GM21529 (cell line): ENCODE measurements around the gene RIC3.

ENCODE experiments used
- ATAC-seq: cut with Tn5 transposase; IDR thresholded peaks from one replicate; pipeline ENCODE4 v1.9.1; 2021; ENCODE audit not compliant: unreplicated experiment

The RIC3 gene

DNA sequence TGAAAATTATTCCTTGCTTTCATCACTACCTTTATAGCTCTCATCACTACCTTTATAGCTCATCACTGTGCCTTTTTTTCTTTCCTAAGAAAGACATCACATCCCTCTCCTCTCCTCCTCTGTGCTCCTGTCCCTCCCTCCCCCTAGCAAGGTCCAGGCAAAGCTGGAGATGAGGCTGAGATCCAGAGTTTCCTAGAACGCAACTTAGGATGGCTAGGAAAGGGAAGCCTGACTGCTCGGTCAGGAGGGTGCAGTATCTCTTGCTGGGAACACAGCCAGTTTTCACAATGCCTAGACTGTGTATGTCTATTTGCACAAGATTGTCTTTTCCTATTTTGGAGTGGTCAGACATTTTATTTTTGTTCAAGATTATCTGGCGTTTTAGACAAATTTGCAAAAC is 63.2 kb downstream of the RIC3 start:
- no peak for ATAC-seq

DNA sequence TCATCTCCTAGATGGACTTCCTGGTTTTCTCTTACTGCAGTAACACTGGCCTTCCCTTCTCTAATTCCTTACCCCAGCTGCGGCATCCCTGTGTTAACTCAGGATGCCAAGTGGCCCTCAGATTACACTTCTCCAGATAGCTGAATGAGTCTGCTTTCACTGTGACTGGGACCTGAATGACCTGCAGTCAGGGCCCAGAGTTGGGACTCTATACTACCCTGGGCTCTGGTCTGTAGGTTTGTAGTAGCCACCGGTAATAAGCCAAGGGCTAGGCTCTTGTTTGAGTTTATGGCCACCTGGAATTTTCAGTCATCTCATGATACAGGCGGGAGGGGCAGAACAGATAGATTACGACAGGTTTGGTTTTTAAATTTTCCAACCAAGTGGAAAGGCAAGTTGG is 63.7 kb downstream of the RIC3 start:
- no peak for ATAC-seq

DNA sequence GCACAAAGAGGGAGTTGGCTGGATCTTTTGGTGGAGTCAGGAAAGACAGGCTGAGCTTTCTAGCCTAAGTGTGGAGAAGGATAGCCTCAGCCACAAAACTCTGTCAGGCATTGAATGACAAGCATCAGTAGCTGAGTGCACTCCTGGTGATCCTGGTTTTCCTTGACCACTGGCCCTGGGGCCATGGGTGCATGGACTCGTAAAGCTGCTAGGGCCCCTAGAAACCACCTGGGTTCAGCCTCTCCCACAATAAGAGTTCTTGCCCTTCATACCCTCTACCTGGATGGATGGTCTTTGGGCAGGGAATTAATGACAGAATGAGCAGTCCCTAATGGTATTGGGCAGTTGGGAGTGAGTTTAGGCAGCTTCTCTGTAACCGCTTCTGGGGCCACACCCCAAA is 64.9 kb downstream of the RIC3 start:
- no peak for ATAC-seq

DNA sequence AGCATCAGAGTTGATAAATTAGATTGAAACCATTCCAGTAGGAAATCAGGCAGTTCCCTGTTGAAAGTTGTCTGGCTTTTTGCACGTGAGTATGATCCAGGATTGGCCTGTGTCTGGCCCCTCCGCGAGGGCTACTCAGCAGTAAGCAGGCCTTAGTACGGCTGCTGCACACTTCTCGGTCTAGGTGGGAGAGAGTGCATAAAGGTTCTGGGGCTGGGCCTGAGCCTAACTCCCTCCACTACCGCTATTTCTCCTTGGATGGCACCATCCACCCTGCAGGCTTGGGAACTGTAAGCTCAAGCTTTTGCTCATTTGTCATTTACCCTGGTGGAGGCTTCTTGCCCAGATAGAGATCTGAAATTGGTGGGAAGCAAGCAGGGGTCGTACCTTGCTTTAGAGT is 65.9 kb downstream of the RIC3 start:
- ATAC-seq = no peak

DNA sequence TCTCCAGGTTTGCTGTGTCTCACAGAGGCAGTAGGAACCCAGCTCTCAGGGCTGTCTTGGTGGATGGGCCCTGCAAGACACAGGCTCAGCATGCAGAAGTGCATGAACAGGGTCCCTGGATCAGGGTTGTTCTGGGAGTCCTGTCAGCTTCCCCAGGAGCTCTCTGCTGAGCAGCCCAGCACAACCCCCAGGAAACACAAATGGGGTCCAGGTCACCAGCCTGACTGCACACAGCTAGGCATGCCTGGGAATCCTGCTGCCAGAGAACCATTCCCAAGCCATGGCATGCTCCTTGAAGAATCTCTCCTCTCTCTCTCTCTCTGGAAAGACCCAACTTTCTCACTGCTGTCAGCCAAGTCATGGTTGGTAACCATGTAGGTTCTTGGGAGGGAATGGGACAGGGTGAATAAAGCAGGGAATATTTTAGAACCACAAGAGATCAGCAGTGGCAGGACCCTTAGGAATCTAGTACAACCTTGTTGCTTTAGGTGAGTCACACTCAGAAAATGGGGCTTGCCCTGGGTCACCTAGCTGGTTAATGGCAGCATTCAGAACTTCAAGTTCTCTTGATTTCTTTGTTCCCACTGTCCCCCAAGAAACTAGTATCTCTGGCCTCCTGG is 66.4 kb downstream of the RIC3 start:
- no peak for ATAC-seq

DNA sequence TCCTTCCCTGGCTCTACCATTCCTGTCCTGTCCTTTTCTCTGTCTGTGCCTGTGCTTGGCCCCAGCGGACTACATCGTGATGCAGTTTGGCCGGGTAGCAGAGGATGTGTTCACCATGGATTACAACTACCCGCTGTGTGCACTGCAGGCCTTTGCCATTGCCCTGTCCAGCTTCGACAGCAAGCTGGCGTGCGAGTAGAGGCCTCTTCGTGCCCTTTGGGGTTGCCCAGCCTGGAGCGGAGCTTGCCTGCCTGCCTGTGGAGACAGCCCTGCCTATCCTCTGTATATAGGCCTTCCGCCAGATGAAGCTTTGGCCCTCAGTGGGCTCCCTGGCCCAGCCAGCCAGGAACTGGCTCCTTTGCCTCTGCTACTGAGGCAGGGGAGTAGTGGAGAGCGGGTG is 67.4 kb downstream of the RIC3 start:
- no peak for ATAC-seq

DNA sequence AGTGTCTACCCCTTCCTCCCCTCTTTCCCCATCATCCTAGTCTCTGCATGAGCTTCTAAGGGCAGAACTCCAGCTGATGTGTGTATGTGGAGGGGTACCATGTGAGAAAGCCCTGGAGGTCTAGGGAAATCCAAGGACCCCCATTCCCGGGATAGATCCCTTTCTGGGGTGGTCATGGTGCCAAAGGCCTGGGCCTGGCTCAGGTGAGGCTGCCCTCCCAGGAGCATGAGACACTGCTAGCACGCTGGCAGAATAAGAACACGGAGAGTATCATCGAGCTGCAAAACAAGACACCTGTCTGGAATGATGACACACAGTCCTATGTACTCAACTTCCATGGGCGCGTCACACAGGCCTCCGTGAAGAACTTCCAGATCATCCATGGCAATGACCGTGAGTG is 68.2 kb downstream of the RIC3 start:
- no peak for ATAC-seq

DNA sequence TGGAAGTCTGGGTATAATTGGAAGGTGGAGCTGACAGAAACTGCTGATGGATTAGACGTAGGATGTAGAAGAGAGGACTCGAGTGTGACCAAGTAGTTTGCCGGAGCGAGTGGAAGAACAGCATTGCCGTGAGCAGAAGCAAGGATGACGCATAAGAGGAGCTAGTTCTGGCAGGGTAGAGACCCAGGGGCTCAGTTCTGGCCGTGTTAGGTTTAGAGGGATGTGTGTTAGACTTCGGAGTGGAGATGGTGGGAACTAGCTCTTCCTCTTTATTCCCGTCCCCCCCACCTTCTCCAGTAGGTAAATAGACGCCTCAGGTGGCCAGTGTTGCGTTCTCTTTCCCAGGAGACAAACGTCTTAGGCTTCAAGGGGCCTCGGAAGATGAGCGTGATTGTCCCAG is 68.7 kb downstream of the RIC3 start:
- no peak for ATAC-seq

DNA sequence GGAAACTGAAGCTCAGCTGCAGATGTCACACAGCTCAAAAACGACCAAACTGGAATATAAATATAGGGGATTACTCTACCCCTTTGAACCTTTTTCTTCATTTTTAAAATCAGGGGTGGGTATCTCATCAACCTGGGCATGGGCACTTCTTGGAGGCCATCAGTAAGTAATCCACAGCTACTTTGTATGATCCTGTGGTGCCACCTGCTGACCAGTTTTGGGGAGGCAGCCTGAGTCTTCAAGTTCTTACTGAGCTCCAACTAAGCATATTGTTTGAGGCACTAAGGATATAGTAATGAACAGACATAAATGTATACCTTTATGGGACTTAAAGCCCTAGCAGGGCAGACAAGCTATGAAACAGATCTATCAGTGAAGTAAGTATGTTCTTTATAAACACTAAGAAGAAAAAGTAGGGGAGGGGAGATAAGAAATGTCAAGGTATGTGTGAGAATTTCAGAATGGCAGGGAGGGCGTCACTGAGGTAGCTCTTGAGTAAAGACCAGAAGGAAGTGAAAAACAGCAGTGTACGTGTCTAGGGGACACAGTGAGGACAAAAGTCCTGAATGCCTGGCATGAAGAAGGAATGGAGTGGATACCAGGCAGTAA is 69.4 kb downstream of the RIC3 start:
- peak; percentile 80 for ATAC-seq

DNA sequence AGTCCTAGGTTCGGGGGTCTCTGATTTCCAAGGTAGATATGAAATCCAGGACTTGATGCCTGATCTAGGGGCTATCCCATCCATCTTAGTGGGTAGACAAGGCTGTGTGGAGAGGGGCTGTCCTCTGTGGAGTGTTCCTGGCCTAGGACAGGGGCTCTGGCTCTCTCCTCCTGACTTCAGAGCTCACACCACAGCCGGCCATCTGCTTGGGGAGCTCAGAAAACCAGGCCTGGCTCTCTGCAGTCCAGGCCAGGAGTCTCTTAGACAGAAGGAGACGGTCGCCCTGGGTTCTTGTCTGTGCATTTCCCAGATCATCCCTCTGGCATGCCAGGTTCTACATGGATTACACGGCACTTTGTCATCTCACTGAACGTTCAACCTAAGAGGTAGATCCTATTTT is 69.9 kb downstream of the RIC3 start:
- no peak for ATAC-seq

DNA sequence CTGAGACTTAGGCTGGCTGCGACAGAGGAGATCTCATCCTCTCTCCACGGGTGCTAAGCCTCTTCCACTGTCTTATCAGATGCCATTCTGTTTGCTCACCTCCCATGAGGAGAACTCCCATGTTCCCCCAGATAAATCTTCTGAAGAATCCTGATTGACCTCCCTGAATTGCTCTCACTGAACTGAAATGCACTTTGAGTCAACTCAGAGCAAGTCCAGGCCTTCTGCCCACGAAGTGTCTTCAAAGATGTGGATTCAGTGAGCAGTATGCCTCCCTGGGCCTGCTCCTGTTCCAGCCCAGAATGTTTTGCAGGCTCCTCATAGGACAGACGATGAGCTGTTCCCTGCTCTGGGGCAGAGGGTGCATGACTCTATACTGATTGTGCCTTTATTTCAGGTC is 70.5 kb downstream of the RIC3 start:
- ATAC-seq = no peak

DNA sequence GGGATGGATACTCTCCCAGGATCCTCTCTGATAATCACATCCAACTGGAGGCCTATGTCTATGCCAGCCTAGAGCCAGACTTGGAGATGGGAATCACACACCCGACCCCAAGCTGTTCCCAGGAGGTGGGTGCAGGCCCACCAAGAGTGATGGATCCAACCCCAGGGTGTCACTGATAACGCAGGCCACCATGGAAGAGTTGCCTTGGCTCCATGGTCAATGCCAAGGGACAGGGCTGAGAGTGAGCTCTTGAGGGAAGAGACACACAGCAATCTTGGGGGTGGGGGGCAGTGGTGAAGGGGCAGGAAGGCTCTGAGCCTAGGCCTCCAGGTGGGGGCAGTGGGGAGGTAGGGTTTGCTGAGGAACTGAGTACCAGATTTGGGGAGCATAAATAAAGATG is 70.9 kb downstream of the RIC3 start:
- ATAC-seq = no peak

DNA sequence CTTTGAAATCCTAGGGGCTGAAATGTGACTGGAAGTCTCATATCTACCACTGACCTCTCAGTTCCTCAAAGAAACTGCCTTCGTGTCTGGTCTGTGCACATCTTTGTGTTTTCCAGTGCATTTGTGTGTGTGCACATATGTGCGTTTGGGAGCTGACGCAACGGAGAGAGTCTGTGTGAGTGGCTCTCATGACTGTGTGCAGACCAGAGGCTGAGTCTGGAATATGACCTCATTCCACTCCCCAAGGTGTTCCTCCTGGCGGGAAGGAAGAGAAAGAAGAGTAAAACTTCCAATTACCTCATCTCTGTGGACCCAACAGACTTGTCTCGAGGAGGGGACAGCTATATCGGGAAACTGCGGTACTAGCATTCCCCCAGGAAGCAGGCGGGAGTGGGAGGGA is 71.4 kb downstream of the RIC3 start:
- no peak for ATAC-seq

DNA sequence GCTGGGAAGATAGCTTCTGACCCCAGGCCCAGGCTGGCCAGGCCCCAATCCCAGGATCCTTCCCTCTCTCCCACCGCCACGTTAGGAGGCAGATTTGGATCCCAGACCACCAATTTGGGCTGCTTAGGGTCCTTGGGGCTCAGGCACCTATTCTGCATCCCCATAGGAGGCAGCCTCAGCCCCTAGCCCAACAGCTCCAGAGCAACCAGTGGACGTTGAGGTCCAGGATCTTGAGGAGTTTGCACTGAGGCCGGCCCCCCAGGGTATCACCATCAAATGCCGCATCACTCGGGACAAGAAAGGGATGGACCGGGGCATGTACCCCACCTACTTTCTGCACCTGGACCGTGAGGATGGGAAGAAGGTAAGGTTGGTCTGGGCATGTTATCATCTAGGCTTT is 71.8 kb downstream of the RIC3 start:
- ATAC-seq = no peak

DNA sequence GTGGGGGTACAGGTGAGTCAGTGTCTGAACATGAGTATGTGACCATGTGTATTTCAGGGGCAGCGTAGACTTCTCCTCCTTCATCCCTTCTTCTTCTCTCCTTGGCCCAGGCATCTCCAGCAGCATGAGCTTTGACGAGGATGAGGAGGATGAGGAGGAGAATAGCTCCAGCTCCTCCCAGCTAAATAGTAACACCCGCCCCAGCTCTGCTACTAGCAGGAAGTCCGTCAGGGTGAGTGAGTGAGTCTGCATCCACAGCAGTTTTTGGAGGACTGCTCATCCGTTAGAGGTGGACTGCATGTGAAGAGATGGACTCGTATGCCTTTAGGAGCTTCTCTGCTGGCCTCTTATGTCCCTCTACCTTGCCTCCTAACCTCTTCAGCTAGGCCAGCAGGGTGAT is 72.2 kb downstream of the RIC3 start:
- ATAC-seq = no peak

DNA sequence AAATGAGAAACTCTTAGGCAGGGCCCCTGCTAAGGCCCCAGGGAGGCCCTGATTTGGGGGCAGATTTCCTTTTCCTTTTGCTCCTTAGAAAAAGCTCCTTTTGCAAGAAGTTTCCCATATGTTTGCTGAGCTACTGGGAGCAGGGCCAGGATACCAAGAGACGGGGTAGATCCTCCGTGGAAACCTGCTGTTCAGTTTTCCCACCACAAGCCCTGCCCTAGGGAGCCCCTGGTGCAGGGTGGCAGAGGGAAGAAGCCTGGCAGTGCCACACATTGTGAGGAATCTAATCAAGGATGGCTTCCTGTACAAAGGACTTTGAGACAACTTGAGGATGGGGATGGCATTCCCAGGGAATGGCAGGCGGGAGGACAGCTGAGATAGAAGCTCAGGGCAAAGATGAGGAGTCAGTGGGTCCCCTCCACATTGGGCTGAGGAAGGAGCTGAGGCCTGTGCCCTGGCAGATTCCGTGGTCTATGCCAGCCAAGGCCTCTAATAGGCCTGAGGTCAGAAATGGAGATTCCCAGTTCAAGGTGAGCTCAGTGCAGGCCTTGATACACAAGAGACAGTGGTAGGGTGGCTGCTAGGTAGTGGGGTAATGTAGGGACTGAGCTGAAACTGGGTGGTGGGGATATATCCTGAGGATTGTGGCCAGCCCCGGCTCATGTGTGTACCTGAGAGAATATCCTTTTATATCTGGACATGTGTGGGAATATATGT is 72.9 kb downstream of the RIC3 start:
- ATAC-seq = no peak

DNA sequence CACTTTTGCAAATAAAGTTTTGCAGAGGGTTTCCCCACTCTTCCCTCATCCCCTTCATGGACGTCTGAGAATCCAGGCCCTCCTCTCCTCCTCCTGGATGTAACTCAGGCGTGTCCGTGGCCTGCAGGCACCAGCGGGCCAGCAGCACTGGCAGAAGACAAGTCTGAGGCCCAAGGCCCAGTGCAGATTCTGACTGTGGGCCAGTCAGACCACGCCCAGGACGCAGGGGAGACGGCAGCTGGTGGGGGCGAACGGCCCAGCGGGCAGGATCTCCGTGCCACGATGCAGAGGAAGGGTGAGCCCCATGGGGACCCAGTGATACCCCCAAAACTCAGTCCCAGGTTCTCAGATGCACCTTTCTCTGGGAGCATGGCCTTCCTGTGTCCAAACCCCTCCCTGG is 73.5 kb downstream of the RIC3 start:
- no peak for ATAC-seq

DNA sequence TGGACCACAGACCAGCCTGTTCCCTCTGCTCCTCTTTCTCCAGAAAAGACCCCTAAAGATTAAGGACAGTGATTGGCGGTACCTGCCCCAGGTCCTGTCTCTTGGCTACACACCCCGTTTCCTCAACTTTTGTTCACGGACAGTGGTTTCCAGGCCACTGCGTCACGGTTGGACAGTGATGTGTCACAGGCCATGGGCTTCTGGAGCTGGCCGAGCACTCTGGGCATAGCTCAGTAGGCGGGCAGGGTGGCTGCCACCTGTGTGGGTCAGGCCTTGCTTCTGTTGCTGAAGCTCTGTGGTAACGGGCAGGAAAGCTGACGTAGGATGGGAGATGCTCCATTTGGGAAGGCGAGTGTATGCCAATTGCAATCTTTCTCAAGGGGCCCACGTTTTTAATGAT is 74.2 kb downstream of the RIC3 start:
- no peak for ATAC-seq

DNA sequence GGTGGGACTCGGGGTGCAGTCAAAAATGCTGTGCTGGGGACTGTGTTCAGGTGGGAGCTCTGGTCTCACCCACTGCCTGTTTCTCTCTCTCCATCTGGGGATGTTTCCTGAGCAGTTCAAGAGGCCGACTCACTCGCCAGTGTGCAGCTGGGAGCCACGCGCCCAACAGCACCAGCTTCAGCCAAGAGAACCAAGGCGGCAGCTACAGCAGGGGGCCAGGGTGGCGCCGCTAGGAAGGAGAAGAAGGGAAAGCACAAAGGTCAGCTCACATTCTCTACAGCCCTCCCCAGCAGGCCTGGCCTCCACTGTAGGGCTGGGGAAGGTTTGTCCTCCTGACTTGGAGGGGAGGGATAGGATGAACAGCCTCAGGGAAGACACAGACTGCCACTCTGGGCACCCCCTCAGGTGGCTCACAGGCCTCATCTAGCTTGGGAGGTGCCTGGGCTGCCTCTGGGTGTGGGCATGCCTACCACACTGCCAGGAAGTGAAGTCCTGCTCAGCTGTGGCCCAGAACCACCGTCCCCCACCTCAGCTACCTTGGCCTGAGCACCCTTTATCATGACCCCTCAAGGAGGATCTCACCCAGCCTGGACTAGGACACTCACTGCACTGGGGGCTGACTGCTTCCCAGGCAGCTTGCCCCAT is 74.8 kb downstream of the RIC3 start:
- ATAC-seq = no peak

DNA sequence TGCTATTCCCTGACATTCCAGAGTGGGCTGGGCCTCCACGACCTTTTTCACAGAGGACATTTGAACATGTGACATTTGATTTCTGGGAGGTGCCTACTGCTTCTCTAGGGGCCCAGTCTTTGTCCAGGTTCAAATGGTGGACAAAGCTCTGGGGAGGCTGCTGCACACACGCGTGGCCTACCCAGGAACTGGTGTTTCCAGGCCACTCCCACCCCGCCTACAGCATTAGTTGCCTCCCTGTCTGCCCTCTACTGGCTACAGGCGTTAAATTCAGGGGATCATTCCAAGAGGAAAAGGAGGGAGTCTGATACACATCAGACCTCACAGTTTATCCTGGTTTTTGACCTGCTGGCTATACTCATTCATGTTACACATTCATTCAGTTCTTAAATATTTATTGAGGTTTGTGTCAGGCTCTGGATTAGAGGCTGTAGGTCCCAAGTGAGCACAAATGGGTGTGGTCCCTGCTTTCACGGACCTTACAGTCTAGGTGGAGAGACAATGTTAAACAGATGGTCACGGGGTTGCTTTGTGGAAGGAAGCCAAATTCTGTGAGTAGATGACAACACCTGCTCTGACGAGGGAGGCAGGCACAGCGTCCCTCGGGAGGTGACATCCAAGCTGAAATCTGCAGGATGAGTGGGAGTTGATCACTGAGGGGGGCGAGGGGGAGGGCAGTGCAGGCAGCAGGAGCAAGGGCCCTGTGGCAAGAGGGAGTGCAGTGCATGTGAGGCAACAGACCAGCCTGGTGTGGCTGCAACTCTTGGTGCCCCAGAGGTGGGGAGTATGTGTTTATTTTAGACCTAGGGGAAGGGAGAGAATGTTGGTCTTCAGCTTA is 76.0 kb downstream of the RIC3 start:
- peak; percentile 84 for ATAC-seq

DNA sequence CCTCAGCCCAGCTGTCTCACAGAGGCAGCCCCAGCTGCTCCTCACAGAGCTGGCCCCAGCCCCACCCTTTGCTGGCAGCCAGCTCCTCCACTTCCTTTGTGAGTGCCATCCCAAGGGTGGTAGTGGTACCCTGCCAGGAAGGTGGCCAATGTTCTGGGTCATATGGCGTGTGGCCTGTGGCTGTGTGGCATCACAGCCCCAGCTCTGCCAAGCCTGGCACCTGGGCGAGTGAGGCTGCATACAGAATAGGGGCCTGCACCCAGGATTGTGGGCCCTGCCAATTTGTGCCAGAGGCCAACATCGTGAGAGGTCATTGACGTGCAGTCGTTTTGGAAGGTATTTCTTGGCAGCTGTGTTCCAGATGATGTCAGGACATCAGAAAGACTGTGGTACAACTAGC is 77.1 kb downstream of the RIC3 start:
- ATAC-seq = no peak
